Heart right ventricle (tissue), 16 donors: ENCODE data around the gene GDI1. TPM values are rescaled to one million over a fixed set of nuclear protein-coding genes. Genes with fewer than 3 reads are reported as not detected.

Experiments used
- ATAC-seq, 8 donors: fragments of 200-7000 bp; cut with Tn5 transposase; one replicate each; pipeline ENCODE4 v1.9.1; 2020; ENCODE audit warnings: mild to moderate bottlenecking in 8 of 8, moderate library complexity in 8 of 8, moderate number of reproducible peaks in 1 of 8
- DNase-seq, 2 donors: peaks; one replicate each; pipeline ENCODE4 v3.0.0-alpha.2; 2020
- H3K27ac ChIP-seq, 10 donors: fragments of 200-600 bp; sonication (generic) in 2 of 10; one replicate each; pipeline versions ENCODE4 v1.5.0 to v1.8.0; 2020 to 2022; ENCODE audit warnings: mild to moderate bottlenecking in 3 of 10
- H3K27me3 ChIP-seq, 7 donors: fragments of 200-600 bp; one replicate each; pipeline ENCODE4 v1.8.0; 2021 to 2022; ENCODE audit warnings: mild to moderate bottlenecking in 2 of 7
- H3K36me3 ChIP-seq, 9 donors: fragments of 200-600 bp; sonication (generic) in 1 of 9; one replicate each; pipeline versions ENCODE4 v1.5.0 to v1.8.0; 2020 to 2022; ENCODE audit warnings: mild to moderate bottlenecking in 2 of 9
- H3K4me1 ChIP-seq, 9 donors: fragments of 200-600 bp; sonication (generic) in 1 of 9; one replicate each; pipeline versions ENCODE4 v1.5.0 to v1.8.0; 2020 to 2022; ENCODE audit warnings: mild to moderate bottlenecking in 4 of 9
- H3K4me3 ChIP-seq, 10 donors: fragments of 200-600 bp; sonication (generic) in 2 of 10; one replicate each; pipeline versions ENCODE4 v1.5.0 to v1.8.0; 2020 to 2022; ENCODE audit warnings: mild to moderate bottlenecking in 7 of 10, moderate library complexity in 2 of 10
- H3K9me3 ChIP-seq, 11 donors: fragments of 200-600 bp in 10 of 11; sonication (generic) in 2 of 11; one replicate each; pipeline versions ENCODE4 v1.5.0 to v1.8.0; 2013 to 2022; ENCODE audit warnings: mild to moderate bottlenecking in 2 of 11, control low read depth in 1 of 11, moderate library complexity in 1 of 11
- WGBS, 2 donors: extraction: QIAGEN DNeasy Blood & Tissue Kit; methylation state at CpG; one replicate each; pipeline ENCODE4 v1.1.7; 2013; ENCODE audit warnings: inconsistent platforms in 1 of 2; 5-methylcytosine and 5-hydroxymethylcytosine counted together
- intact Hi-C, 10 donors: fragments of 100-400 bp; cut with DNase I; formaldehyde crosslinking; loops; one replicate each; pipeline versions ENCODE4 v1.11.1 to v1.14.2; 2022
- polyA plus RNA-seq, 2 donors: library from polyadenylated mRNA; stranded (reverse); fragments of 200-250 nt; gene quantifications; one replicate each; pipeline ENCODE4 v1.2.3, GENCODE V29; 2013
- total RNA-seq, 10 donors: library from RNA; stranded (reverse); fragmentation: NEBNext Ultra II Directional in 3 of 10; extraction: Animal tissue kit (Norgen Biotek cat#: 25700) in 3 of 10; gene quantifications; one replicate each; pipeline versions ENCODE4 v1.2.1 to v1.2.4, GENCODE V29; 2021 to 2023
- TF ChIP-seq, protein P1 (sequence below), 9 donors: fragments of 200-600 bp; sonication (generic) in 2 of 9; IDR thresholded peaks; one replicate each; pipeline versions ENCODE4 v1.5.0 to v1.8.0; 2021 to 2022; ENCODE audit warnings: antibody characterized with exemption in 9 of 9, mild to moderate bottlenecking in 5 of 9, moderate library complexity in 1 of 9
- donor health status: Arrhythmogenic right ventricular cardiomyopathy.
- donor health status: ischemic (EF 13 %, LVEDD 7.1; RV severe dilation, severe dysfunction).
- donor health status: healthy with polysubstance abuse.
- donor health status: DM: no; HTN: yes; CAD: no.
- donor health status: DM: no; HTN: no; CAD: no.
- donor health status: ischemic (EF 25% LVEDD 6.9; RV normal size, moderate dysfunction).
- donor health status: ischemic (EF 25% LVEDD 5.7; RV mildly dilated, moderate dysfunction).
- donor health status: healthy.
- donor health status: DM: yes; HTN: yes; CAD: no.
- donor health status: Ischemic cardiomyopathy.
- donor health status: ischemic (EF 35%, LVEDD 5.7; RV mildly dilated, moderate dysfunction).
- donor health status: nonischemic (EF 11% LVEDD 7.7; RV severe dilation, severe dysfunction).
- donor health status: DM: yes; HTN: yes; CAD: no.
- donor health status: PGD.
- donor health status: ischemic (EF 29% LVEDD 5.4; RV normal size, mild dysfunction).
- donor health status: nonischemic (EF 23%, LVEDD 6.1; RV moderate dilation, normal function).

Gene GDI1
- total and polyA plus RNA-seq, 12 donors = 67.5 to 117 (median 79.3) TPM

GRCh38 chrX:154441984-154442707, 5.2 kb downstream of the GDI1 start:
- Histone ChIP-seq H3K4me1 (peaks cover 0 to 39% (median 24%) of the 10 kb centered on the region in 9 donors), H3K9me3 (no peaks in the 10 kb centered on the region), H3K4me3 (no peak overlapping the region), H3K27me3 (no peaks in the 10 kb centered on the region), H3K27ac (no peak overlapping the region), H3K36me3 (peaks cover 0 to 42% (median 5%) of the 10 kb centered on the region in 9 donors)
- TF ChIP-seq, protein P1, sequence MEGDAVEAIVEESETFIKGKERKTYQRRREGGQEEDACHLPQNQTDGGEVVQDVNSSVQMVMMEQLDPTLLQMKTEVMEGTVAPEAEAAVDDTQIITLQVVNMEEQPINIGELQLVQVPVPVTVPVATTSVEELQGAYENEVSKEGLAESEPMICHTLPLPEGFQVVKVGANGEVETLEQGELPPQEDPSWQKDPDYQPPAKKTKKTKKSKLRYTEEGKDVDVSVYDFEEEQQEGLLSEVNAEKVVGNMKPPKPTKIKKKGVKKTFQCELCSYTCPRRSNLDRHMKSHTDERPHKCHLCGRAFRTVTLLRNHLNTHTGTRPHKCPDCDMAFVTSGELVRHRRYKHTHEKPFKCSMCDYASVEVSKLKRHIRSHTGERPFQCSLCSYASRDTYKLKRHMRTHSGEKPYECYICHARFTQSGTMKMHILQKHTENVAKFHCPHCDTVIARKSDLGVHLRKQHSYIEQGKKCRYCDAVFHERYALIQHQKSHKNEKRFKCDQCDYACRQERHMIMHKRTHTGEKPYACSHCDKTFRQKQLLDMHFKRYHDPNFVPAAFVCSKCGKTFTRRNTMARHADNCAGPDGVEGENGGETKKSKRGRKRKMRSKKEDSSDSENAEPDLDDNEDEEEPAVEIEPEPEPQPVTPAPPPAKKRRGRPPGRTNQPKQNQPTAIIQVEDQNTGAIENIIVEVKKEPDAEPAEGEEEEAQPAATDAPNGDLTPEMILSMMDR (IDR thresholded peaks at IDR 0.05) = no peak
- WGBS, 2 donors = 82 to 88% methylated on average over 18 to 21 of the region's 21 CpGs
- intact Hi-C loops = no loop called here
- DNase-seq = no peak
- no peak for ATAC-seq

GRCh38 chrX:154443479-154443910, 6.5 kb downstream of the GDI1 start:
- H3K4me1 ChIP-seq = peaks cover 0 to 30% (median 18%) of the 10 kb centered on the region in 9 donors
- ATAC-seq (peak in 7 of 8 donors; percentile 6 to 30 (median 21)), DNase-seq (no peak)
- H3K36me3 ChIP-seq = peaks cover 0 to 54% (median 6%) of the 10 kb centered on the region in 9 donors
- H3K27me3 ChIP-seq = no peaks in the 10 kb centered on the region
- intact Hi-C loops = no loop called here
- 16% methylated on average over 10 of the region's 10 CpGs for WGBS, 2 donors
- TF ChIP-seq, protein P1 (IDR thresholded peaks at IDR 0.05) = no peak
- peak overlapping the region; percentile 29 to 86 (median 80) for H3K27ac ChIP-seq
- peak overlapping the region; percentile 6 to 72 (median 65) for H3K4me3 ChIP-seq
- no peaks in the 10 kb centered on the region for H3K9me3 ChIP-seq

- ATAC-seq = peak; percentile 72 to 93 (median 90)
- Histone ChIP-seq H3K27ac (peak within 1 kb of the TSS; percentile 61 to 86 (median 80)), H3K4me3 (peak within 1 kb of the TSS; percentile 44 to 72 (median 65)), H3K9me3 (no peaks in the 10 kb centered on the region), H3K36me3 (peaks cover 0 to 61% (median 12%) of the 10 kb centered on the region in 9 donors), H3K27me3 (no peaks in the 10 kb centered on the region), H3K4me1 (peaks cover 0 to 23% (median 11%) of the 10 kb centered on the region in 9 donors)
- DNase-seq = peak; percentile 79 to 85
- 0% methylated on average over 23 to 83 of the region's 94 CpGs for WGBS, 2 donors
- TF ChIP-seq, protein P1 (IDR thresholded peaks at IDR 0.05) = peak in 1 of 9 donors; percentile 9
- intact Hi-C loops = no loop called here
Observed at GRCh38 chrX:154443992-154444754, 7.2 kb downstream of the GDI1 start, which contains the start of gene FAM50A. Gene FAM50A (plus strand): TSS chrX:154444141. CDS start chrX:154444236, 95 bp downstream.

DNA sequence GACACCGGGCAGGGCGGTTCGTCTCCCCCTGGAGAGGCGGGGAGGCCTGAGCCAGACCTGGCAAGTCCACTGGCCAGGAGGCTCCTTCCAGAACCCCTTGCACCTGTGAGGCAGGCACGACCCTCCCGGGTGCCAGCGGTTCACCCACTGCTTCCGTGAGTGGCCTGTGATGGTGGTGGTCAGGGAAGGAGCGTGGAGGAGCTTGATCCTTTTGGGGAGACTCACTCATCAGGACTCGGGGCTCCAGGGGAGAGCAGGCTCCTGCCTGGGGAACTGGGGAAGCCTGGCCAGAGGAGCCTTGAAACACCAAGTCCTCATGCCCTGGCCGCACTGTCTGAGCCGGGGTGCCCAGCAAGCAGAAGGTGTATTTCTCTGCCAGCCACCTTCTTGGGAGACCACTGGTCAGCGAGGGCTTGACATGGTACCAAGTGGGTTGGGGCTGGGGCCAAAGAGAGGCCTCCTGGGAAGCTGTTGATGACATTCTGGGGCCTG, 7.8 kb downstream of the GDI1 start:
- WGBS, 2 donors = 46 to 54% methylated on average over 12 to 13 of the region's 13 CpGs
- DNase-seq = no peak
- intact Hi-C loops = no loop called here

More for the DNA sequence above, 7.8 kb downstream of the GDI1 start:
- ATAC-seq = peak in 1 of 8 donors; percentile 21
- peak overlapping the region in 8 of 10 donors; percentile 75 to 86 (median 81) for H3K27ac ChIP-seq
- H3K9me3 ChIP-seq = no peaks in the 10 kb centered on the region
- no peaks in the 10 kb centered on the region for H3K27me3 ChIP-seq
- peaks cover 0 to 61% (median 12%) of the 10 kb centered on the region in 9 donors for H3K36me3 ChIP-seq
- TF ChIP-seq, protein P1 (IDR thresholded peaks at IDR 0.05) = no peak
- peaks cover 0 to 21% (median 11%) of the 10 kb centered on the region in 9 donors for H3K4me1 ChIP-seq
- peak overlapping the region; percentile 44 to 72 (median 65) for H3K4me3 ChIP-seq
